Measurements from ENCODE around the gene CLEC17A.
"Not testable (repeated sequence)": the region's sequence is repeated elsewhere in the genome, so short reads cannot be mapped to it uniquely, and the experiment has no call there.

Gene CLEC17A

GRCh38 chr19:14584372-14584771 lies 1.5 kb downstream of the CLEC17A start:
- DNase-seq: not testable (repeated sequence)

- DNase-seq: not testable (repeated sequence)
Observed at GRCh38 chr19:14585187-14585586, 2.3 kb downstream of the CLEC17A start.

- not testable (repeated sequence) for DNase-seq
Observed at GRCh38 chr19:14589433-14589832, 6.5 kb downstream of the CLEC17A start.

- no peak for DNase-seq
Observed at GRCh38 chr19:14595558-14595957, 12.7 kb downstream of the CLEC17A start.

GRCh38 chr19:14599548-14600147 lies 16.8 kb downstream of the CLEC17A start:
- no peak for DNase-seq

- DNase-seq: no peak
Observed at GRCh38 chr19:14603990-14604387, 21.1 kb downstream of the CLEC17A start.

- no peak for DNase-seq
Observed at GRCh38 chr19:14606627-14607026, 23.7 kb downstream of the CLEC17A start.

GRCh38 chr19:14611051-14611450 lies 28.2 kb downstream of the CLEC17A start:
- no peak for DNase-seq

- DNase-seq: not testable (repeated sequence)
Observed at GRCh38 chr19:14612242-14612641, 29.4 kb downstream of the CLEC17A start.

GRCh38 chr19:14612657-14613056 lies 29.8 kb downstream of the CLEC17A start:
- DNase-seq: no peak

- not testable (repeated sequence) for DNase-seq
Observed at GRCh38 chr19:14613399-14614098, 30.7 kb downstream of the CLEC17A start.

- no peak for DNase-seq
Observed at GRCh38 chr19:14614099-14614412, 31.2 kb downstream of the CLEC17A start.

- no peak for DNase-seq
Observed at GRCh38 chr19:14615623-14616022, 32.7 kb downstream of the CLEC17A start.

- no peak for DNase-seq
Observed at GRCh38 chr19:14616407-14616806, 33.5 kb downstream of the CLEC17A start.

- no peak for DNase-seq
Observed at GRCh38 chr19:14619404-14619803, 36.5 kb downstream of the CLEC17A start.

- not testable (repeated sequence) for DNase-seq
Observed at GRCh38 chr19:14624491-14624890, 41.6 kb downstream of the CLEC17A start.

- DNase-seq: no peak
Observed at GRCh38 chr19:14629557-14629956, 46.7 kb downstream of the CLEC17A start.

- no peak for DNase-seq
Observed at GRCh38 chr19:14632286-14632685, 49.4 kb downstream of the CLEC17A start.

- DNase-seq: no peak
Observed at GRCh38 chr19:14639536-14640277, 56.8 kb downstream of the CLEC17A start.

- DNase-seq: no peak
Observed at GRCh38 chr19:14648506-14648905, 65.6 kb downstream of the CLEC17A start.

GRCh38 chr19:14649020-14649419 lies 66.1 kb downstream of the CLEC17A start:
- no peak for DNase-seq

GRCh38 chr19:14650161-14650560 lies 67.3 kb downstream of the CLEC17A start:
- DNase-seq: no peak

- DNase-seq: no peak
Observed at GRCh38 chr19:14654786-14655560, 72.1 kb downstream of the CLEC17A start.
